HEK293 (cell line): ENCODE data around the gene MRPS11.

Experiments used
- CTCF ChIA-PET: fragments of 350-600 bp; formaldehyde crosslinking; extraction: SDS; loops from one replicate; lab custom pipeline; 2021; ENCODE audit warnings: antibody characterized with exemption; lab: Yijun Ruan, JAX
- POLR2A ChIA-PET: fragments of 300-600 bp; formaldehyde crosslinking; extraction: SDS; loops from one replicate; lab custom pipeline; 2020; ENCODE audit warnings: antibody characterized with exemption, inconsistent platforms; lab: Yijun Ruan, JAX
- H3K27ac ChIP-seq: fragments of 200-500 bp; sonication (Bioruptor generic); 2 replicates; pipeline ENCODE4 v1.5.1; 2014; ENCODE audit warnings: low read depth, low read length, control low read depth, inconsistent platforms; ENCODE audit errors: extremely low read depth
- H3K36me3 ChIP-seq, 2 experiments: fragments of 200-500 bp in 1 of 2; sonication (Bioruptor generic) in 1 of 2; 1 replicate in 1 of 2; 2 replicates in 1 of 2; pipeline ENCODE4 v1.5.1; 2014 to 2017; ENCODE audit warnings: inconsistent platforms in 2 of 2, low read length in 2 of 2; ENCODE audit not compliant: control insufficient read depth in 2 of 2, insufficient read depth in 1 of 2
- H3K4me1 ChIP-seq: fragments of 200-500 bp; sonication (Bioruptor generic); 2 replicates; pipeline ENCODE4 v1.5.1; 2014; ENCODE audit warnings: mild to moderate bottlenecking, low read length, inconsistent platforms; ENCODE audit not compliant: control insufficient read depth, insufficient read depth
- H3K4me3 ChIP-seq: 2 replicates; pipeline ENCODE4 v1.5.1; 2011; ENCODE audit warnings: low read depth, mild to moderate bottlenecking, control low read depth, low read length, moderate library complexity
- H3K9me3 ChIP-seq: fragments of 200-500 bp; sonication (Bioruptor generic); 2 replicates; pipeline ENCODE4 v1.5.1; 2014; ENCODE audit warnings: low read depth, low read length, inconsistent platforms; ENCODE audit not compliant: control insufficient read depth, insufficient read depth
- FEZF1 ChIP-seq: fragments of 450-650 bp; formaldehyde crosslinking; IDR thresholded peaks from 2 replicates; pipeline ENCODE4 v1.5.1; 2016; ENCODE audit warnings: missing biosample characterization, missing genetic modification characterization
- HIC1 ChIP-seq: fragments of 450-650 bp; formaldehyde crosslinking; IDR thresholded peaks from 2 replicates; pipeline ENCODE4 v1.5.1; 2016; ENCODE audit warnings: missing biosample characterization, missing genetic modification characterization
- KLF8 ChIP-seq: fragments of 450-650 bp; formaldehyde crosslinking; IDR thresholded peaks from 2 replicates; pipeline ENCODE4 v1.5.1; 2016; ENCODE audit warnings: missing biosample characterization, missing genetic modification characterization
- KLF9 ChIP-seq: fragments of 450-650 bp; formaldehyde crosslinking; IDR thresholded peaks from 2 replicates; pipeline ENCODE4 v1.5.1; 2016; ENCODE audit warnings: missing biosample characterization, missing genetic modification characterization, low read depth
- SP7 ChIP-seq: fragments of 450-650 bp; formaldehyde crosslinking; IDR thresholded peaks from 2 replicates; pipeline ENCODE4 v1.5.1; 2016; ENCODE audit warnings: missing biosample characterization, missing genetic modification characterization
- ZBTB17 ChIP-seq: fragments of 450-650 bp; formaldehyde crosslinking; IDR thresholded peaks from 2 replicates; pipeline ENCODE4 v1.5.1; 2016; ENCODE audit warnings: missing biosample characterization, missing genetic modification characterization
- ZFP41 ChIP-seq: fragments of 450-650 bp; formaldehyde crosslinking; IDR thresholded peaks from 2 replicates; pipeline ENCODE4 v1.5.1; 2016; ENCODE audit warnings: missing biosample characterization, missing genetic modification characterization, borderline replicate concordance
- ZFP69B ChIP-seq: fragments of 450-650 bp; formaldehyde crosslinking; IDR thresholded peaks from 2 replicates; pipeline ENCODE4 v1.5.1; 2016; ENCODE audit warnings: missing biosample characterization, missing genetic modification characterization
- ZNF214 ChIP-seq: fragments of 450-650 bp; formaldehyde crosslinking; IDR thresholded peaks from 2 replicates; pipeline ENCODE4 v1.5.1; 2017; ENCODE audit warnings: missing biosample characterization, mild to moderate bottlenecking, missing genetic modification characterization, borderline replicate concordance
- ZNF311 ChIP-seq: fragments of 450-650 bp; formaldehyde crosslinking; IDR thresholded peaks from 2 replicates; pipeline ENCODE4 v1.5.1; 2017; ENCODE audit warnings: missing biosample characterization, missing genetic modification characterization, borderline replicate concordance
- ZNF433 ChIP-seq: fragments of 450-650 bp; formaldehyde crosslinking; IDR thresholded peaks from 2 replicates; pipeline ENCODE4 v1.5.1; 2016; ENCODE audit warnings: missing biosample characterization, missing genetic modification characterization, low read depth
- ZNF449 ChIP-seq: fragments of 450-650 bp; formaldehyde crosslinking; IDR thresholded peaks from 2 replicates; pipeline ENCODE4 v1.5.1; 2017; ENCODE audit warnings: missing biosample characterization, mild to moderate bottlenecking, missing genetic modification characterization, moderate library complexity
- ZNF48 ChIP-seq: fragments of 450-650 bp; formaldehyde crosslinking; IDR thresholded peaks from 2 replicates; pipeline ENCODE4 v1.5.1; 2016; ENCODE audit warnings: missing biosample characterization, missing genetic modification characterization
- ZNF501 ChIP-seq: fragments of 450-650 bp; formaldehyde crosslinking; IDR thresholded peaks from 2 replicates; pipeline ENCODE4 v1.5.1; 2016; ENCODE audit warnings: missing biosample characterization, missing genetic modification characterization
- ZNF510 ChIP-seq: fragments of 450-650 bp; formaldehyde crosslinking; IDR thresholded peaks from 2 replicates; pipeline ENCODE4 v1.5.1; 2018; ENCODE audit warnings: mild to moderate bottlenecking, missing genetic modification characterization, missing biosample characterization; ENCODE audit not compliant: insufficient replicate concordance
- ZNF596 ChIP-seq: fragments of 450-650 bp; IDR thresholded peaks from 2 replicates; pipeline ENCODE4 v1.5.0; 2018; ENCODE audit warnings: missing biosample characterization, mild to moderate bottlenecking, missing genetic modification characterization, moderate library complexity
- ZNF600 ChIP-seq: fragments of 450-650 bp; formaldehyde crosslinking; IDR thresholded peaks from 2 replicates; pipeline ENCODE4 v1.5.1; 2016; ENCODE audit warnings: missing biosample characterization, missing genetic modification characterization
- ZNF768 ChIP-seq: fragments of 450-650 bp; formaldehyde crosslinking; IDR thresholded peaks from 2 replicates; pipeline ENCODE4 v1.5.1; 2018; ENCODE audit warnings: missing biosample characterization, mild to moderate bottlenecking, missing genetic modification characterization
- TF ChIP-seq, protein P1 (sequence below): fragments of 450-650 bp; formaldehyde crosslinking; IDR thresholded peaks from 2 replicates; pipeline ENCODE4 v1.5.1; 2016; ENCODE audit warnings: missing biosample characterization, missing genetic modification characterization
- TF ChIP-seq, protein P2 (sequence below): fragments of 450-650 bp; formaldehyde crosslinking; conservative IDR thresholded peaks from 2 replicates; pipeline ENCODE4 v1.5.1; 2016; ENCODE audit warnings: low read depth, missing biosample characterization, missing genetic modification characterization
- TF ChIP-seq, protein P3 (sequence below): fragments of 450-650 bp; formaldehyde crosslinking; IDR thresholded peaks from 2 replicates; pipeline ENCODE4 v1.5.1; 2016; ENCODE audit warnings: missing biosample characterization, missing genetic modification characterization
- TF ChIP-seq, protein P4 (sequence below): sonication (generic); formaldehyde crosslinking; IDR thresholded peaks from 2 replicates; pipeline ENCODE4 v1.8.1; 2022; ENCODE audit warnings: mild to moderate bottlenecking, moderate library complexity, missing genetic modification reagents

The MRPS11 gene

GRCh38 chr15:88477126-88477525 is 9.6 kb downstream of the MRPS11 start:
- Histone ChIP-seq H3K27ac (no peak overlapping the region; the same call in 1 of the 2 replicates), H3K4me3 (no peak overlapping the region), H3K4me1 (no peaks in the 10 kb centered on the region), H3K9me3 (no peaks in the 10 kb centered on the region), H3K36me3 (peaks cover 32 to 62% of the 10 kb centered on the region in 2 experiments)
- ChIA-PET CTCF (interaction anchor here (0.5 to 3.0 kb wide), 15 partner anchors 9 to 363 kb away, joined by 3 to 31 read pairs (median 4); no protein-coding TSS in a partner anchor), POLR2A (interaction anchor here (1.2 kb wide), 1 partner anchor 10 kb away, joined by 3 read pairs; the partner anchor contains the start of genes MRPL46 and MRPS11)
- TF ChIP-seq ZNF311 (tag by site-specific recombination) (no peak), ZFP41 (no peak), ZNF48 (tag by site-specific recombination) (no peak), ZNF596 (tag by site-specific recombination) (no peak), FEZF1 (tag by site-specific recombination) (no peak), ZNF510 (tag by site-specific recombination) (no peak), ZNF214 (no peak)
- TF ChIP-seq, protein P1, sequence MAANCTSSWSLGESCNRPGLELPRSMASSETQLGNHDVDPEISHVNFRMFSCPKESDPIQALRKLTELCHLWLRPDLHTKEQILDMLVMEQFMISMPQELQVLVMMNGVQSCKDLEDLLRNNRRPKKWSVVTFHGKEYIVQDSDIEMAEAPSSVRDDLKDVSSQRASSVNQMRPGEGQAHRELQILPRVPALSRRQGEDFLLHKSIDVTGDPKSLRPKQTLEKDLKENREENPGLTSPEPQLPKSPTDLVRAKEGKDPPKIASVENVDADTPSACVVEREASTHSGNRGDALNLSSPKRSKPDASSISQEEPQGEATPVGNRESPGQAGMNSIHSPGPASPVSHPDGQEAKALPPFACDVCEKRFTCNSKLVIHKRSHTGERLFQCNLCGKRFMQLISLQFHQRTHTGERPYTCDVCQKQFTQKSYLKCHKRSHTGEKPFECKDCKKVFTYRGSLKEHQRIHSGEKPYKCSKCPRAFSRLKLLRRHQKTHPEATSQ (tag by site-specific recombination): no peak
- TF ChIP-seq, protein P2, sequence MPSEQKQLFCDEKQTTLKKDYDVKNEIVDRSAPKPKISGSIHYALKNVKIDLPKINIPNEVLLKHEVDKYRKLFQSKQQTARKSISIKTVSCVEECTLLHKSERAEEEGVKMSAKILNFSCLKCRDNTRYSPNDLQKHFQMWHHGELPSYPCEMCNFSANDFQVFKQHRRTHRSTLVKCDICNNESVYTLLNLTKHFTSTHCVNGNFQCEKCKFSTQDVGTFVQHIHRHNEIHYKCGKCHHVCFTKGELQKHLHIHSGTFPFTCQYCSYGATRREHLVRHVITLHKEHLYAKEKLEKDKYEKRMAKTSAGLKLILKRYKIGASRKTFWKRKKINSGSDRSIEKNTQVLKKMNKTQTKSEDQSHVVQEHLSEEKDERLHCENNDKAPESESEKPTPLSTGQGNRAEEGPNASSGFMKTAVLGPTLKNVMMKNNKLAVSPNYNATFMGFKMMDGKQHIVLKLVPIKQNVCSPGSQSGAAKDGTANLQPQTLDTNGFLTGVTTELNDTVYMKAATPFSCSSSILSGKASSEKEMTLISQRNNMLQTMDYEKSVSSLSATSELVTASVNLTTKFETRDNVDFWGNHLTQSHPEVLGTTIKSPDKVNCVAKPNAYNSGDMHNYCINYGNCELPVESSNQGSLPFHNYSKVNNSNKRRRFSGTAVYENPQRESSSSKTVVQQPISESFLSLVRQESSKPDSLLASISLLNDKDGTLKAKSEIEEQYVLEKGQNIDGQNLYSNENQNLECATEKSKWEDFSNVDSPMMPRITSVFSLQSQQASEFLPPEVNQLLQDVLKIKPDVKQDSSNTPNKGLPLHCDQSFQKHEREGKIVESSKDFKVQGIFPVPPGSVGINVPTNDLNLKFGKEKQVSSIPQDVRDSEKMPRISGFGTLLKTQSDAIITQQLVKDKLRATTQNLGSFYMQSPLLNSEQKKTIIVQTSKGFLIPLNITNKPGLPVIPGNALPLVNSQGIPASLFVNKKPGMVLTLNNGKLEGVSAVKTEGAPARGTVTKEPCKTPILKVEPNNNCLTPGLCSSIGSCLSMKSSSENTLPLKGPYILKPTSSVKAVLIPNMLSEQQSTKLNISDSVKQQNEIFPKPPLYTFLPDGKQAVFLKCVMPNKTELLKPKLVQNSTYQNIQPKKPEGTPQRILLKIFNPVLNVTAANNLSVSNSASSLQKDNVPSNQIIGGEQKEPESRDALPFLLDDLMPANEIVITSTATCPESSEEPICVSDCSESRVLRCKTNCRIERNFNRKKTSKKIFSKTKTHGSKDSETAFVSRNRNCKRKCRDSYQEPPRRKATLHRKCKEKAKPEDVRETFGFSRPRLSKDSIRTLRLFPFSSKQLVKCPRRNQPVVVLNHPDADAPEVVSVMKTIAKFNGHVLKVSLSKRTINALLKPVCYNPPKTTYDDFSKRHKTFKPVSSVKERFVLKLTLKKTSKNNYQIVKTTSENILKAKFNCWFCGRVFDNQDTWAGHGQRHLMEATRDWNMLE: no peak
- TF ChIP-seq, all 188 proteins: peak for 0

- no peaks in the 10 kb centered on the region for H3K4me1 ChIP-seq
- H3K9me3 ChIP-seq: no peaks in the 10 kb centered on the region
- CTCF ChIA-PET: interaction anchor here (0.6 to 3.0 kb wide), 7 partner anchors 17 to 472 kb away, joined by 3 to 31 read pairs (median 6); no protein-coding TSS in a partner anchor
- no peak overlapping the region for H3K4me3 ChIP-seq
- no peak overlapping the region for H3K27ac ChIP-seq
- POLR2A ChIA-PET: interaction anchor here (1.2 kb wide), 1 partner anchor 11 kb away, joined by 3 read pairs; the partner anchor contains the start of genes MRPL46 and MRPS11
- peaks cover 26 to 54% of the 10 kb centered on the region in 2 experiments for H3K36me3 ChIP-seq
- TF ChIP-seq ZBTB17 (tag by site-specific recombination) (no peak), KLF8 (tag by site-specific recombination) (no peak), ZNF433 (tag by site-specific recombination) (no peak), ZNF449 (no peak), KLF9 (tag by site-specific recombination) (no peak), ZNF600 (no peak), ZNF501 (no peak), ZNF768 (tag by site-specific recombination) (no peak), HIC1 (no peak), SP7 (tag by site-specific recombination) (no peak), ZFP69B (no peak)
- TF ChIP-seq, protein P3, sequence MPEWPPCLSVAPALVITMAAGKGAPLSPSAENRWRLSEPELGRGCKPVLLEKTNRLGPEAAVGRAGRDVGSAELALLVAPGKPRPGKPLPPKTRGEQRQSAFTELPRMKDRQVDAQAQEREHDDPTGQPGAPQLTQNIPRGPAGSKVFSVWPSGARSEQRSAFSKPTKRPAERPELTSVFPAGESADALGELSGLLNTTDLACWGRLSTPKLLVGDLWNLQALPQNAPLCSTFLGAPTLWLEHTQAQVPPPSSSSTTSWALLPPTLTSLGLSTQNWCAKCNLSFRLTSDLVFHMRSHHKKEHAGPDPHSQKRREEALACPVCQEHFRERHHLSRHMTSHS: no peak
- TF ChIP-seq, protein P4, sequence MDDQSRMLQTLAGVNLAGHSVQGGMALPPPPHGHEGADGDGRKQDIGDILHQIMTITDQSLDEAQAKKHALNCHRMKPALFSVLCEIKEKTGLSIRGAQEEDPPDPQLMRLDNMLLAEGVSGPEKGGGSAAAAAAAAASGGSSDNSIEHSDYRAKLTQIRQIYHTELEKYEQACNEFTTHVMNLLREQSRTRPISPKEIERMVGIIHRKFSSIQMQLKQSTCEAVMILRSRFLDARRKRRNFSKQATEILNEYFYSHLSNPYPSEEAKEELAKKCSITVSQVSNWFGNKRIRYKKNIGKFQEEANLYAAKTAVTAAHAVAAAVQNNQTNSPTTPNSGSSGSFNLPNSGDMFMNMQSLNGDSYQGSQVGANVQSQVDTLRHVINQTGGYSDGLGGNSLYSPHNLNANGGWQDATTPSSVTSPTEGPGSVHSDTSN: no peak
Measured at GRCh38 chr15:88477904-88478303, 10.4 kb downstream of the MRPS11 start.
